Measurements from ENCODE around the gene DHFR. TPM values are rescaled to one million over a fixed set of nuclear protein-coding genes. Genes with fewer than 3 reads are reported as not detected.

Gene DHFR
- total RNA-seq, 1 experiment from 2014 or later: 72.2 TPM

DNA sequence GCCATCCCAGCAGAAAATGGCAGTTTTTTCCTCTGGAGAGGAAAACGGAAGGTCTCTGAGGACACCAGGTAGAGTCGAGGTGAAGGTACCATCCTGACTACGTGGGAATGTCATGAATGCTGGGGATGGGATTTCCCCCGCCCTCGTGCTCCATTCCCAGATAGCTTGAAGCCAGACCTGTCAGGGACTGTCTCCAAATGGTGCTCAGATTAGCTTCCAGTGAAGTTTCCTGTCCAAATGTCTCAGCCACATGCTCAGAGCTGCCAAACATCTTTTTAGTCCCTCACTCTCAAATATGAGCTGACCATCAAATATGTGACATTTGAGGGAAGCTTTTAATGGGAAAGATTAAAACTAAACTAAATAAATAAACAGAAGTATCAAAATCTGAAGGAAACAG lies 77.1 kb downstream of the DHFR start:
- H3K23me2 ChIP-seq (ENCODE audit: insufficient read length, low read depth, low read length, poor library complexity, severe bottlenecking): no peaks in the 10 kb centered on the region
- H3K23ac ChIP-seq (ENCODE audit: insufficient read length, low read depth, low read length): no peak overlapping the region
- peaks cover 35% of the 10 kb centered on the region for H3K27me3 Mint-ChIP-seq (ENCODE audit: low read depth)
- no peak overlapping the region for H2BK5ac ChIP-seq (ENCODE audit: insufficient read length, low read length)
- no peak overlapping the region for H2BK15ac ChIP-seq (ENCODE audit: low read depth, low read length)
- no peak overlapping the region for H2BK20ac ChIP-seq (ENCODE audit: low read depth, low read length, poor library complexity, severe bottlenecking)
- H3K27ac Mint-ChIP-seq: no peak overlapping the region
- no peak overlapping the region for H3K4me2 ChIP-seq (ENCODE audit: insufficient read depth, insufficient read length, low read length)
- no peak overlapping the region for H4K5ac ChIP-seq (ENCODE audit: insufficient read length, low read depth, low read length)
- TF ChIP-seq, protein P1, sequence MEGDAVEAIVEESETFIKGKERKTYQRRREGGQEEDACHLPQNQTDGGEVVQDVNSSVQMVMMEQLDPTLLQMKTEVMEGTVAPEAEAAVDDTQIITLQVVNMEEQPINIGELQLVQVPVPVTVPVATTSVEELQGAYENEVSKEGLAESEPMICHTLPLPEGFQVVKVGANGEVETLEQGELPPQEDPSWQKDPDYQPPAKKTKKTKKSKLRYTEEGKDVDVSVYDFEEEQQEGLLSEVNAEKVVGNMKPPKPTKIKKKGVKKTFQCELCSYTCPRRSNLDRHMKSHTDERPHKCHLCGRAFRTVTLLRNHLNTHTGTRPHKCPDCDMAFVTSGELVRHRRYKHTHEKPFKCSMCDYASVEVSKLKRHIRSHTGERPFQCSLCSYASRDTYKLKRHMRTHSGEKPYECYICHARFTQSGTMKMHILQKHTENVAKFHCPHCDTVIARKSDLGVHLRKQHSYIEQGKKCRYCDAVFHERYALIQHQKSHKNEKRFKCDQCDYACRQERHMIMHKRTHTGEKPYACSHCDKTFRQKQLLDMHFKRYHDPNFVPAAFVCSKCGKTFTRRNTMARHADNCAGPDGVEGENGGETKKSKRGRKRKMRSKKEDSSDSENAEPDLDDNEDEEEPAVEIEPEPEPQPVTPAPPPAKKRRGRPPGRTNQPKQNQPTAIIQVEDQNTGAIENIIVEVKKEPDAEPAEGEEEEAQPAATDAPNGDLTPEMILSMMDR (conservative IDR thresholded peaks at IDR 0.05): no peak
- peaks cover 0 to 8% of the 10 kb centered on the region in 2 experiments; a peak in 1 of 4 replicates for H3K4me1 Mint-ChIP-seq
- H2BK12ac ChIP-seq (ENCODE audit: insufficient read length, low read depth, low read length): no peak overlapping the region
- peaks cover 0 to 2% of the 10 kb centered on the region in 2 experiments; a peak in 1 of 5 replicates for H3K9me3 Mint-ChIP-seq
- H3K4me3 Mint-ChIP-seq: no peak overlapping the region
- H3K79me1 ChIP-seq (ENCODE audit: insufficient read depth, low read depth, low read length, poor library complexity, severe bottlenecking): no peaks in the 10 kb centered on the region
- H3K9ac ChIP-seq (ENCODE audit: extremely low read depth, insufficient read length, low read length): no peak overlapping the region
- no peak for DNase-seq
- H3K9me3 ChIP-seq (ENCODE audit: control insufficient read depth, low read depth, low read length): no peaks in the 10 kb centered on the region
- no peak overlapping the region for H3K18ac ChIP-seq (ENCODE audit: insufficient read length, low read depth, low read length)
- no peaks in the 10 kb centered on the region for H4K20me1 ChIP-seq (ENCODE audit: control insufficient read depth, insufficient read depth, insufficient read length)
- no peak overlapping the region for H4K8ac ChIP-seq (replicated peaks; ENCODE audit: insufficient read length, low read depth, low read length)
- no peak overlapping the region for H2BK120ac ChIP-seq (ENCODE audit: low read depth, low read length, poor library complexity, severe bottlenecking)
- no peak overlapping the region for H2AFZ ChIP-seq (ENCODE audit: low read length)
- H3K4me1 ChIP-seq (ENCODE audit: insufficient read depth, low read length): no peaks in the 10 kb centered on the region
- WGBS (ENCODE audit: extremely low coverage, insufficient read length, low lambda C conversion rate): no CpG with 5 or more reads among the region's 5 CpGs
- no peaks in the 10 kb centered on the region for H3K36me3 Mint-ChIP-seq (ENCODE audit: insufficient read depth in 1 of 3, low read depth in 3 of 3)
- no peak overlapping the region for H3K27ac ChIP-seq (ENCODE audit: insufficient read length, low read depth, low read length)
- H3K4ac ChIP-seq (ENCODE audit: low read depth, low read length): no peak overlapping the region
- no peaks in the 10 kb centered on the region for H3K27me3 ChIP-seq (ENCODE audit: insufficient read depth, low read length)
- no peak overlapping the region for H2AK5ac ChIP-seq (ENCODE audit: insufficient read length, low read length)
- H4K91ac ChIP-seq (ENCODE audit: insufficient read length, low read depth, low read length): no peak overlapping the region
- no peak overlapping the region for H3T11ph ChIP-seq (ENCODE audit: low read length)
- no peak overlapping the region for H3K14ac ChIP-seq (ENCODE audit: insufficient read depth, low read length)
- H3K79me2 ChIP-seq (ENCODE audit: insufficient read depth, low read length): no peaks in the 10 kb centered on the region
- no peak overlapping the region for H3K56ac ChIP-seq (ENCODE audit: insufficient read length, low read depth, low read length)
